Type B pancreatic cell (in vitro differentiated cells): ENCODE results near the gene PPP1R14D. TPM values are rescaled to one million over a fixed set of nuclear protein-coding genes. Genes with fewer than 3 reads are reported as not detected.
A peak's percentile ranks its signal among the peaks of the same experiment; 100 is the strongest.

Source experiments
- DNase-seq: peaks from one replicate; pipeline ENCODE4 v3.0.0; 2021; ENCODE audit warnings: mixed read lengths; ENCODE audit not compliant: unreplicated experiment; ENCODE audit errors: extremely low spot score
- H3K27ac Mint-ChIP-seq: 2 replicates; pipeline ENCODE4 v1.8.0; 2021; ENCODE audit warnings: mild to moderate bottlenecking, mixed read lengths
- H3K27me3 Mint-ChIP-seq: 2 replicates; pipeline ENCODE4 v1.8.0; 2021; ENCODE audit warnings: mixed read lengths
- H3K36me3 Mint-ChIP-seq: 2 replicates; pipeline ENCODE4 v1.8.0; 2021; ENCODE audit warnings: mixed read lengths
- H3K4me1 Mint-ChIP-seq: one replicate; pipeline ENCODE4 v1.8.0; 2021; ENCODE audit warnings: mixed read lengths; ENCODE audit not compliant: unreplicated experiment
- H3K4me3 Mint-ChIP-seq: 2 replicates; pipeline ENCODE4 v1.8.0; 2021; ENCODE audit warnings: mild to moderate bottlenecking, mixed read lengths
- H3K9me3 Mint-ChIP-seq: 2 replicates; pipeline ENCODE4 v1.8.0; 2021; ENCODE audit warnings: mixed read lengths
- CTCF ChIP-seq: fragments of 200-600 bp; sonication (generic); conservative IDR thresholded peaks from 2 replicates; pipeline ENCODE4 v1.5.0; 2021; ENCODE audit warnings: antibody characterized with exemption, mild to moderate bottlenecking
- long read RNA-seq: library from polyadenylated mRNA; unstranded; transcript quantifications from one replicate; pipeline ENCODE4 v2.0.0, GENCODE V29; 2020
- total RNA-seq: library from RNA; stranded (reverse); gene quantifications from 2 replicates; pipeline ENCODE4 v1.2.1, GENCODE V29; 2021; ENCODE audit warnings: low replicate concordance

PPP1R14D gene, protein sequence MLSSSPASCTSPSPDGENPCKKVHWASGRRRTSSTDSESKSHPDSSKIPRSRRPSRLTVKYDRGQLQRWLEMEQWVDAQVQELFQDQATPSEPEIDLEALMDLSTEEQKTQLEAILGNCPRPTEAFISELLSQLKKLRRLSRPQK
- total RNA-seq: 0.70 and 1.0 TPM in 2 replicates
- long read RNA-seq: 0 reads

GRCh38 chr15:40828447-40829036, at the start of gene PPP1R14D:
TSS of gene PPP1R14D (minus strand) at chr15:40828708. CDS start at chr15:40828641, 67 bp downstream.
- Mint-ChIP-seq H3K27me3 (no peaks in the 10 kb centered on the region), H3K4me3 (no peak within 1 kb of the TSS), H3K4me1 (peaks cover 7% of the 10 kb centered on the region), H3K36me3 (peaks cover 7% of the 10 kb centered on the region), H3K9me3 (no peaks in the 10 kb centered on the region), H3K27ac (no peak within 1 kb of the TSS)
- no peak for DNase-seq
- no peak for TF ChIP-seq CTCF

DNA sequence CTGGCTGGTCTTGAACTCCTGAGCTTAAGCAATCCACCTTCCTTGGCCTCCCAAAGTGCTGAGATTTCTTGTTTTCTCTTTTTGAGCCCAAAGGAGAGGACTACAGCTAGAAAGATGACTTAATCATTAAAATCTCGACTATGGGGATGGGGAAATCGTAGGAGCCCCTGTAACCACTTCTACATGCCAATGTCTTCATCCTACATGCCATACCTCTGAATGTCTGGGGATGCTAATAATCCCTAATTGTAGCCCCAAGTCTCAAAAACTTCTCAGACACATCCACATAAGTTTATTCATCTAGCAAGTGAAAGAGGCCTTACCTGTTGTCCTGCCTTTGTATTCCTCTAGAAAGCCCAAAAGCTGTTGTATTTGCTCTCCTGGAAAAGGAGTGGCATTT, 49.2 kb upstream of the PPP1R14D start:
- Mint-ChIP-seq H3K27me3 (peaks cover 6% of the 10 kb centered on the region), H3K27ac (peak overlapping the region; percentile 77), H3K4me3 (no peak overlapping the region), H3K9me3 (no peaks in the 10 kb centered on the region), H3K36me3 (no peaks in the 10 kb centered on the region), H3K4me1 (peaks cover 10% of the 10 kb centered on the region)
- DNase-seq: no peak
- no peak for TF ChIP-seq CTCF

- H3K27ac Mint-ChIP-seq: peak overlapping the region; percentile 91
- peak overlapping the region; percentile 33 for H3K4me3 Mint-ChIP-seq
- peaks cover 11% of the 10 kb centered on the region for H3K27me3 Mint-ChIP-seq
- H3K4me1 Mint-ChIP-seq: peaks cover 10% of the 10 kb centered on the region
- no peak for TF ChIP-seq CTCF
- H3K36me3 Mint-ChIP-seq: no peaks in the 10 kb centered on the region
- no peaks in the 10 kb centered on the region for H3K9me3 Mint-ChIP-seq
- DNase-seq: no peak
These were observed 47.7 kb upstream of the PPP1R14D start for GRCh38 chr15:40875991-40876730.

DNA sequence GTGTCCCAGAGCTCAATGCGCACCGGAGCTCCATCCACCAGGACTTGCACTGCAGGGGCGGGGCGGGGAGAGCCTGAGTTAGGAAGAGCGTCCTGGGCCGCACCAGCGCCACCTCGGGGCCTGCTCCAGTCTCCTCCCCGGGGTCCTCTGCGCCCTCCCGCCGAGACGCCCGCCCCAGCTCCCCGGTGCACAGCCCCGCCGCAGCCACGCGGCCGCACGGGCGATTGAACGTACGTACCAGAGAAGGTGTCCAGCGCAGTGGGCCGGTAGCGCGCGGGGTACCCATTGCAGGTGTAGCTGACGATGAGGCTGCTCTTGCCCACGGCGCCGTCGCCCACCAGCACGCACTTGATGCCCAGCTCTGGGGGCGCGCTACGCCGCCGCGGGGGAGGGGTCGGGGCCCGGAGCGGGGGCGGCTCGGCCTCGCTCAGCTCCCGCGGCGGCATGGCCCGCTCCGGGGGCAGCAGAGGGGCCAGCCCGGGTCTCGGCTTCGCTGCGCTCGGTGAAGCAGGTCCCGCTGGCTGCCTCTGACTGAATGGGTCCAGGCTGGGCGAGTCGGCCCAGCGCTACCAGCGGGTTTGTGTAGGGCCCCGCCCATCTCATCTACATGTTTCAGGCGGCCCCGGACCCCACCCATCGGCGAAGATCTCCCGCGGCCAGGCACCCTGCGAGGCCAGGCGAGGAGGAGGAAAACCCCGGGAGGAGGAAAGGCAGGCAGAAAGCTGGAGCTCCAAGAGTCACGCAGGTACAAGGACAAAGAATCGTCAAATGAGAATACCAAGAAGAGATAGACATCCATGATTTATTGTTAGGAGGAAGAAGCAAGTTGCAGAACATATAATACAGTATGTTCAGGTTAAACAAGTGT, 45.4 kb upstream of the PPP1R14D start, which contains the start of gene RHOV:
TSS of gene RHOV (minus strand) at position 541 of the 868 bp plus-strand sequence. CDS start at position 446, 95 bp downstream.
- Mint-ChIP-seq H3K9me3 (no peaks in the 10 kb centered on the region), H3K4me1 (peaks cover 15% of the 10 kb centered on the region), H3K4me3 (peak within 1 kb of the TSS; percentile 91), H3K36me3 (no peaks in the 10 kb centered on the region), H3K27ac (peak within 1 kb of the TSS; percentile 96), H3K27me3 (peaks cover 14% of the 10 kb centered on the region)
- peak; percentile 79 for DNase-seq
- TF ChIP-seq CTCF: peak; percentile 57
